ENCODE measurements around the gene PLD5. TPM values are rescaled to one million over a fixed set of nuclear protein-coding genes. Genes with fewer than 3 reads are reported as not detected.
"Not testable (repeated sequence)": the region's sequence is repeated elsewhere in the genome, so short reads cannot be mapped to it uniquely, and the experiment has no call there.

The PLD5 gene
- polyA plus RNA-seq, 1 donor, result 1.2 TPM

DNA sequence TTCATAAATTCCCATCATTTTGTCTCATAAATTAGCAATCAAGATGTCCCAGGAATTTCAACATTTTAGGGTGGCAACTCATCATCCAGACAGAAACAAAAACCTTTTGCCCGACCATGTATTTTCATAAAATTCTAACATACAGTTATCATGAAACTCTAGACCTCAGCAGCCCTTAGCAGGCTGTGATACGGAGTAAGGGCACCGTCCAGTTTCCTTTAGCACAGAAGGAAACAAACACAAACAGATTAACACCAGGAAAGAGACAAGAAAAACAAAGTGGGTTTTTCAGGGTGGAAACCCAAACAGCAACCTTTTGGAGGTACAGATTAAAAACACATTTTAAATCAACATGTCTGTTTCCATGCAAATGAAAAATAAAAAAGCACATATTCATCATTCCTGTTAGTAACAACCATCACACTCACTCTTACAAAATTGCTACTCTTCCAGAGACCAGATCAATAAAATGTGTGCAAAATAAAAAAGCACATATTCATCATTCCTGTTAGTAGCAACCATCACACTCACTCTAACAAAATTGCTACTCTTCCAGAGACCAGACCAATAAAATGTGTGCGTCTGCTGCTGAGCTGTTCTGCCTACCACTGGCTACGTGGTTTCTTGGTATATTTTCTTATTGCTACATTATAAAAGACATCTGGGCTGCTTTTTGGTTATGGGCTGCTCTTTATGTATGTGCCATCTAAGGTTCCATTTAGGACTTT, 241.6 kb downstream of the PLD5 start:
- not testable (repeated sequence) for DNase-seq (ENCODE audit: low read depth)

- DNase-seq (ENCODE audit: low read depth), result not testable (repeated sequence)
Observed at GRCh38 chr1:242278406-242278805, 246.1 kb downstream of the PLD5 start.

- DNase-seq (ENCODE audit: low read depth), result not testable (repeated sequence)
Observed at GRCh38 chr1:242276769-242277168, 247.7 kb downstream of the PLD5 start.

DNA sequence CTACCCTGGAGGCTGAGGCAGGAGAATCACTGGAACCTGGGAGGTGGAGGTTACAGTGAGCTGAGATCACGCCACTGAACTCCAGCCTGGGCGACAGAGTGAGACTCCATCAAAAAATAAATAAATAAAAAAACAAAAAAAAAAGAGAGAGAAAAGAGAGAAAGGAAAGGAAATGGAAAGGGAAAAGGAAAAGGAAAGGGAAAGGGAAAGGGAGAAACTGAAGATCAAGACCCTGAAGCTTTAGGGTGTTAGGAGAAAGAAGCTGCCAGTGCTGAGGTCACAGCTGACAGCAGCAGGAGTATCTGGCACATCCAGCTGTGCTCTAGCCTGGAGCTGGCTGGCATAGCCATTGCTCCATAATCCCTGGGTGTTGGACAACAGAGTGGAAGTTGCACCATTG, 257.5 kb downstream of the PLD5 start:
- not testable (repeated sequence) for DNase-seq (ENCODE audit: low read depth)

- not testable (repeated sequence) for DNase-seq (ENCODE audit: low read depth)
Observed at GRCh38 chr1:242264419-242264818, 260.1 kb downstream of the PLD5 start.

DNA sequence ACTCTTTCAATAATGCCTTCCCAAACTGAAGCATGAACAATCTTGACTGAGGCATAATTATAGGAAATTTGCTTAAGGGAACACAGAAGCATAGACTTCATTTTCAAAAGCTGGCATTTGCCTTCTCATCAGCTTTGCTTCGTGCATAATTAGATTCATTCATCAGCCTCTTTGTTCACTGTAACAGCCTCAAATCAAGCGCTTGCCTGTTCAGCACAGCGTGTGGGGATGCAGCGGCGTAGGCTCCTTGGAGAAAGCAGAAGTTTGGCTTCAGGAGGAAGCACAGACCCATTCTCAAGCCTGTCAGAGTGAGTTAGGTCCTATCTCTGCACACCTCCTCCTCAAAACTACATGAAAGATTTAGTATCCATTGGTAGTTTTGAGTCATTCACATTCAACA, 279.2 kb downstream of the PLD5 start:
- DNase-seq (ENCODE audit: low read depth), result no peak

GRCh38 chr1:242243472-242243871, 281.0 kb downstream of the PLD5 start:
- no peak for DNase-seq (ENCODE audit: low read depth)

DNA sequence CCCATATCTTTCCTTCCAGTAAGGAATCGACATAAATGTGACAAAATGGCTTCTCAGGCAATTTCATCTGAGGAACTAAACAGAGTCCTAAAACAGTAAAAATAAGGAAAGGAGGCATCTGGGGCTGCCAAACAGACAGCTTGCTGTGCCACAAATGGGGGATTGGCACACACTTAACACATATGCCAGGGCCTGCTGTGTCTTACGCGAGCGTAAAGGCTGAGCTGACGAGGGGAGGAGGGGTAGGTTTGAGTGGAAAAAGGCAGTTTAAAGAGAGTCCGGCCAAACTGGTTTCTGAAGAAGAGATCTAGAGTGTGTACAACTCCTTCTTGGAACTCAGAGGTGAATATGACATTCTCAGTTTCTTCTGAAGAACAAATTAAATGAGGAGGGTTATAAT, 281.5 kb downstream of the PLD5 start:
- DNase-seq (ENCODE audit: low read depth), result no peak

- no peak for DNase-seq (ENCODE audit: low read depth)
Observed at GRCh38 chr1:242241936-242242335, 282.6 kb downstream of the PLD5 start.

DNA sequence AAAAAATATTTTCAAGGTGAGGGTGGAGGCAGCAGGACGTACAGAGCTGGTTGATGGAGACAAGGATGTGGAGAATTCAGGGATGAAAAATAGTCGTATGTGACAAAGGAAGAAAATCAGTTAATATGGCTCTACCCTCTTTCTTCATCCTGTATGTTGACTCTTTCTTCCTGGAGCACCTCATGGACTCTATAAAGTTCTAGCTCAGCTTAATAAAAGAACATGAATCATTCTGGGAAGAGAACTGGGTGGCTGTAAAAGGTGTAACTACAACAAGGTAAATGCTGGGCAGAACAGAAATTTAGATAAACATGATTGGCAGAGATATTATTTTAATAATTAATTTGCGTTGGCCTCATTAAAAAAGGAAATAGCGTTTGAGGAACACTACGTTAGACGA, 283.8 kb downstream of the PLD5 start:
- DNase-seq (ENCODE audit: low read depth), result no peak

DNA sequence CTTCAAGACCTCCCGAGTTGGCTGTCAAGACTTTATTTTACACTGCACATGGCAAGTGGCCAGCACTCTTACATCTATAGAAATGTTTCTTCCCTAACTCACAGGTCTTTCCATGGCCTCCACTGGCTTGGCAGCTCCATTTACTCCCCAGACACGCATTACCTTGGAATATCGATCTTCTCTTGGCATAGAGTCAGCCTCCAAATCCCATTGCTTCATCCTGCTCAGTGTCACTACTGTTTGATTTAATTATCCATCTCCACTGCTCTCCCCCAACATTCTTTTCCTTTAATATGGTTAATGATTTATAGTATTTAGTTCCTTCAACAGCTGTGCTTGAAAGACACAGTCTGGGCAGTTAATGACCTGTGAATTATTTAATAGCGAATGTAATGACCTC, 284.4 kb downstream of the PLD5 start:
- no peak for DNase-seq (ENCODE audit: low read depth)

DNA sequence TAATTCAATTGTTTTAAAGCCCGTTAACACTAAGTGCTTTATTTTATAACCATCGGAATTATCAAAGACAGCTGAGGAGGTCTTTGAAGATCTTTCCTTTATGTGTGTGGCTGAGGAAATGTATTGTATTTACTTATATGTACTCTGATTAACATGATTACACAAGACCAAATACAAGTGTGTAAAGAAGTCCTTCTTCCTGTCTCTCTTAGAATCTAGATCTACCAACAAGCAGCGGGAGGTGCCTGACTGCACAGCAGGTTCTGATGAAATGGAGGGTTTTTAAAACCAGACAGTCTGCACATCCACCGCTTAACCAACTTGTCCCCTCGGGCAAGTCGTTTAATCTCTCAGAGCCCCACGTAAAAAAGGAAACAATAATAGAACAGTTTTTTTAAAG, 285.1 kb downstream of the PLD5 start:
- no peak for DNase-seq (ENCODE audit: low read depth)

DNA sequence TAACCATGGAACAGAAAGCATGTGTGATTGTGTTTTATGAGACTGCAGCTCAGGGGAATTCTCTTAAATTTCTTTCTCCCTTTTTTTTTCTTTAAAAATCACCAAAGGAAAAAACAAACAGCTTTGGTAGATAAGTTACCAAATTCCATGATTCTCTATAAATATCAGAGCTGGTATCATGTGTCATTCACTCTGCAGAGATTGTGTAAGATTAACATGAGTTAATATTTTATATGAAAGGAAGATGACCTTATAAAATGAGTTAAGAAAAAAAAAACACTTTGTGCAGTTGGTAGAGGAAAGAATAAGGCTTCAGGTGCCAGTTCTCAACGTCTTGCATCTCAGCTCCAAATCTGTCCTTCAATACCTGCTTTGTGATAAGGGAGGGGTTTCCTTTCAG, 287.4 kb downstream of the PLD5 start:
- DNase-seq (ENCODE audit: low read depth), result no peak

DNA sequence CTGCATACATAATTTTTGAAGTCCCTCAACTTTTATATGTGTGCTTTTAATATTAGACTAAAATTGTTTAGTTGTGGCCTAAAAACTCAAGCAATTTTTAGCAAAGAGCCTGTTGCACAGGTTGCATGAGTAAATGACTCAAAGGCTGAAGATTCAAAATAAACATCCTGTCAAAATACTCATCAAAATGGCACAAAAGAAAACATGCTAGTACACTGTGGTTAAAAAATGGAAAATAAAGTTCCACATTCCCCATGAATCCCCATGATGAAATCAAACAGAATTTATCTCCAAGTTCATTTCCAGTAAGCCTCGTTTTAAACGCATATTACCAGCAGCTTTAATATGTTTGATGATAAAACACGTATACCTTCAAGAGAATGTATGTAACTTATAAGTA, 295.5 kb downstream of the PLD5 start:
- DNase-seq (ENCODE audit: low read depth), result no peak

GRCh38 chr1:242225767-242226573, 298.5 kb downstream of the PLD5 start:
- DNase-seq (ENCODE audit: low read depth), result no peak

GRCh38 chr1:242224878-242225766, 299.4 kb downstream of the PLD5 start:
- not testable (repeated sequence) for DNase-seq (ENCODE audit: low read depth)

- no peak for DNase-seq (ENCODE audit: low read depth)
Observed at GRCh38 chr1:242224461-242224860, 300.0 kb downstream of the PLD5 start.

DNA sequence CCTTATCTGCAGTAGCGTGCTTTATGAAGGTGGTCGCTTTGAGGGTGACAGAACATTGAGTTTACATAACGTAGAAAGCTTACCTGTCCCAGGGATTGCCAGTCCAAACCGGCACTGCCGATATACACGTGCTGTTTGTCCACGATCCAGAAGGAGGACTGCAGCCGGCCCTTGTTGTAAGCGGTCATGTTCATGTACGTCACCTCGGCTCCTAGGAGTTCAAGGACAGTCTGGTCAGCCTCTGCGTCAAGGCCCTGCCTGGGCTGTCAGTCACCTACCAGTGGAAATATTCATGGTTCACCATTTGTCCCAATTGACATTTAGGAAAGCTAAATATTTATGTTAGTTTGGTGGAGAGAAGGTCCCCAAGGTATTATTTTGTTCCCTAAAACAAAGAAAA, 304.6 kb downstream of the PLD5 start:
- no peak for DNase-seq (ENCODE audit: low read depth)

DNA sequence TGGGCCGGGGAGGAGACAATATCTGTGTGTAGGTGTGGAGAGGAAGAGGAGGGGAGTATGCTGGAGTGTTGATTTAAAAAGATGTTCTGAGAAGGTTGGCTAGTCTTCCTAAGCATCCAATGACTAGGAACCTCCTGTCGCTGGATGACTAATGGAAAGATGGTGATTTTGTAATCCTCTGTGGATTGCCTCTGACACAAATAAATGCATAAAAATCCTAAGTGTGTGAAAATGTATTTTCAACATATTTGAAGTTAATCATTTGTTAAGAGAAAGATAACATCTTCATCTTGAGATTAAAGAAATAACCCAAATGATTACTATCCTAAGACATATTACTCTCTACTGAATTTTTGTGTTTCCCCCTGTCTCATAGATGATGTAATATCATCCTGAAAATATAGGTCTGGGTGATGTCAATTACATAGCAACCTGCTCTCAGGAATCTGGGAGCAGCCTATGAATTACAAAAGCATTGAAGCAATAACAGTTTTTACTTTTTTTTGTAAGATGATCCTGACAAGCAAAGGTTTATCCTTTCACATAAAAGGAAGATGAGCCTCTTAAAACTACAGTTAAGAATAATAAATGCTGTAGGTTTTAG, 305.1 kb downstream of the PLD5 start:
- DNase-seq (ENCODE audit: low read depth), result no peak

DNA sequence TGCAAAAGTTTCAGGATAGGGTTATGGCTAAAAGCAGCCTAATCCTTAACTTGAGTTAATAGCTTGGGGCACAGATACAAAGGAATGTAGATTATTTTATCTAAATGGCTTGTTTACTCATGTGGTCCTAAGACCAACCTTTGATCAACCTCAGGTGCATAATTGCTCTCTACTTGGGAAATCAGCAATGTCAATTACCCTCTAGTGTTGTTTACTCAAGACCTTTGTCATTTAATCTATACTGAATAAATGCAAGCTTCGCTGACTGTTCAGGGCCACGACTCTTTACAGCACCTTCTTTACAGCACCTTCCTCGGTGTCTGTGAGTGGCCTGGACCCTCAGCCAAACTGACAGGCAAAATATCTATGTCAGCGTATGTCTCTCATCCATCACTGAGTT, 308.1 kb downstream of the PLD5 start:
- DNase-seq (ENCODE audit: low read depth), result no peak

GRCh38 chr1:242214455-242214854, 310.0 kb downstream of the PLD5 start:
- DNase-seq (ENCODE audit: low read depth), result not testable (repeated sequence)

DNA sequence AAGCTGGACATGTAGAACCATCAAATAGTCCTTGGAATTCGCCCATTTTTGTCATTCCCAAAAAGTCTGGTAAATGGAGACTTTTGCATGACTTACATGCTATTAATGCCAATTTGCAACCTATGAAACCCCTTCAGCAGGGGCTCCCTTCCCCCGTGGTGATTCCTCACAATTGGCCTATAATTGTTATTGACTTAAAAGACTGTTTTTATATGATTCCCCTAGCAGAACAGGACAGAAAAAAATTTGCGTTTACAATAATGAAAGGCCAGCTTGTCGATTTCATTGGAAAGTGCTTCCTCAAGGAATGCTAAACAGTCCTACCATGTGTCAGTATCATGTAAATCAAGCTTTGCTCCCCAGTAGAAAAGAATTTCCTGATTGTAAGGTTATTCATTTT, 311.5 kb downstream of the PLD5 start:
- DNase-seq (ENCODE audit: low read depth), result not testable (repeated sequence)

Data from forelimb muscle (tissue), 1 donor.